KOPT-K1 (cell line): Measurements from ENCODE around the gene CYBC1.

Source experiments
- H3K27ac ChIP-seq: fragments of 200-600 bp; sonication (generic); 2 replicates; pipeline ENCODE4 v1.5.1; 2016; ENCODE audit warnings: antibody characterized with exemption, mild to moderate bottlenecking, low read depth, low read length; ENCODE audit not compliant: poor library complexity, severe bottlenecking
- H3K36me3 ChIP-seq: fragments of 200-600 bp; sonication (generic); 2 replicates; pipeline ENCODE4 v1.5.1; 2017; ENCODE audit warnings: antibody characterized with exemption, mild to moderate bottlenecking, low read length, moderate library complexity; ENCODE audit not compliant: insufficient read depth
- H3K9me3 ChIP-seq: fragments of 200-600 bp; sonication (generic); 2 replicates; pipeline ENCODE4 v1.5.1; 2017; ENCODE audit warnings: antibody characterized with exemption, low read length, mild to moderate bottlenecking; ENCODE audit not compliant: insufficient read depth, poor library complexity, severe bottlenecking

Gene CYBC1

GRCh38 chr17:82445542-82445941 lies 5.0 kb downstream of the CYBC1 start:
- Histone ChIP-seq H3K36me3 (peaks cover 72% of the 10 kb centered on the region), H3K27ac (no peak overlapping the region), H3K9me3 (no peaks in the 10 kb centered on the region)

- H3K9me3 ChIP-seq, result no peaks in the 10 kb centered on the region
- no peak overlapping the region for H3K27ac ChIP-seq
- peaks cover 77% of the 10 kb centered on the region for H3K36me3 ChIP-seq
Observed at GRCh38 chr17:82444941-82445521, 5.5 kb downstream of the CYBC1 start.

GRCh38 chr17:82444284-82444893 lies 6.2 kb downstream of the CYBC1 start:
- Histone ChIP-seq H3K9me3 (no peaks in the 10 kb centered on the region), H3K27ac (no peak overlapping the region), H3K36me3 (peaks cover 82% of the 10 kb centered on the region)

- Histone ChIP-seq H3K27ac (no peak overlapping the region), H3K36me3 (peaks cover 82% of the 10 kb centered on the region), H3K9me3 (no peaks in the 10 kb centered on the region)
Observed at GRCh38 chr17:82443465-82444283, 6.9 kb downstream of the CYBC1 start.

- H3K36me3 ChIP-seq, result peaks cover 87% of the 10 kb centered on the region
- no peak overlapping the region for H3K27ac ChIP-seq
- no peaks in the 10 kb centered on the region for H3K9me3 ChIP-seq
Observed at GRCh38 chr17:82442643-82443464, 7.7 kb downstream of the CYBC1 start.

- Histone ChIP-seq H3K9me3 (no peaks in the 10 kb centered on the region), H3K36me3 (peaks cover 91% of the 10 kb centered on the region), H3K27ac (no peak overlapping the region)
Observed at GRCh38 chr17:82441691-82442487, 8.7 kb downstream of the CYBC1 start.

GRCh38 chr17:82440991-82441627 lies 9.4 kb downstream of the CYBC1 start:
- Histone ChIP-seq H3K27ac (no peak overlapping the region), H3K9me3 (no peaks in the 10 kb centered on the region), H3K36me3 (peaks cover 91% of the 10 kb centered on the region)

- H3K27ac ChIP-seq, result no peak overlapping the region
- H3K36me3 ChIP-seq, result peaks cover 91% of the 10 kb centered on the region
- H3K9me3 ChIP-seq, result no peaks in the 10 kb centered on the region
Observed at GRCh38 chr17:82440469-82440981, 10.0 kb downstream of the CYBC1 start.

GRCh38 chr17:82439829-82440365 lies 10.7 kb downstream of the CYBC1 start:
- Histone ChIP-seq H3K9me3 (no peaks in the 10 kb centered on the region), H3K27ac (no peak overlapping the region), H3K36me3 (peaks cover 89% of the 10 kb centered on the region)

- H3K27ac ChIP-seq, result no peak overlapping the region
- no peaks in the 10 kb centered on the region for H3K9me3 ChIP-seq
- peaks cover 84% of the 10 kb centered on the region for H3K36me3 ChIP-seq
Observed at GRCh38 chr17:82439194-82439828, 11.2 kb downstream of the CYBC1 start.

- H3K9me3 ChIP-seq, result no peaks in the 10 kb centered on the region
- peaks cover 76% of the 10 kb centered on the region for H3K36me3 ChIP-seq
- no peak overlapping the region for H3K27ac ChIP-seq
Observed at GRCh38 chr17:82438401-82439193, 12.0 kb downstream of the CYBC1 start.

GRCh38 chr17:82437325-82437668 lies 13.3 kb downstream of the CYBC1 start:
- Histone ChIP-seq H3K36me3 (peaks cover 63% of the 10 kb centered on the region), H3K9me3 (no peaks in the 10 kb centered on the region), H3K27ac (no peak overlapping the region)
